Measurements from ENCODE around the gene C17orf100. TPM values are rescaled to one million over a fixed set of nuclear protein-coding genes. Genes with fewer than 3 reads are reported as not detected.
A peak's percentile ranks its signal among the peaks of the same experiment; 100 is the strongest.
"Not testable (repeated sequence)": the region's sequence is repeated elsewhere in the genome, so short reads cannot be mapped to it uniquely, and the experiment has no call there.

C17orf100 gene
- total RNA-seq, 1 donor from 2014 or later, result 0.92 TPM

DNA sequence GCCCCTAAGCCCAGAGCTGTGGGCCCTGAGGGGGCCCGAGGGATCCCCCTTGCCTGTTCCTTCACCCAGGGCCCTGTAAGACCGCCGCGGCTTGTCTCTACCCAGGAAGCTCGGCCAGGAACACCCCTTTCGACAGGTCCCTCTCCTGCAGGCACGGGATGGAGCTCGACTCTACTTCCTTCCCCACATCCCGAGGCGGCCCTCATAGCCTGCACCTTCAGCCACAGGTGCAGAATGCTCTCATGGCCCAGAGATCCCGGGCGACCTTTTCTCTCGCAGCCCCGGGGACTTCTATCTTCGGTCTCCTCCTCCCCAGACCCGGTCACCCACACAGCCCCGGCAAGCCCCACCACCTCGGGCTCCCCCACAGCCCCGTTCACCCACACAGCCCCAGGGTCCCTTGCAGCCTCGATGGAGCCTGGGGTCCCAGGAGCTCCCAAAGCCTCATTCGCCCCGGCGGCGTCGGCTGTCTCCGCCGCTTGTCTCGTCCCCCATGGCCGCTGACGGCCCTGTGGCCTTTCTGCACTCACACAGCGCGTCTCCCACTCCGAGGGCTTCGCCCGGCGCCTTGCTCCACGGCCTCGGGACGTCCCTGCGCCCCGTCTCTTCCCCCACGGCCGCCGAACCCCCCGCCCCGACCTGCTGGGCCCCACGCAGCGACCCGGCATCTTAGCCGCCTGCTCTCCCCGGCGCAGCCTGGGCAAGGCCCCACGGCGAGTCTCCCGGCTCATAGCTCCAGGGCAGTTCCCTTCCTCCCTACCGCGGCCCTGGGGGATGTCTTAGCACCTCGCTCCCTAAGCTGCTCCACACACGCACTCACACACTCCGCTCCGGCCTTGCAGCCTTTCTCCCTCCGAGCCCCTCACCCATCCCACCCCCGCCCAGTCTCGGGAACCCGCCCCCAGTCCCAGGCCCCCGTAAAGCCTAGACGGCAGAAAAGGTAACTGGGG lies 11.7 kb upstream of the C17orf100 start:
- intact Hi-C loops (cut with DNase I), result loop anchor here (1.0 to 5.0 kb wide), 2 partner anchors 11 to 168 kb away; partner anchors contain the start of genes C17orf100 and MED31
- ATAC-seq, result peak; percentile 18
- peak; percentile 72 for DNase-seq (ENCODE audit: missing footprints)

DNA sequence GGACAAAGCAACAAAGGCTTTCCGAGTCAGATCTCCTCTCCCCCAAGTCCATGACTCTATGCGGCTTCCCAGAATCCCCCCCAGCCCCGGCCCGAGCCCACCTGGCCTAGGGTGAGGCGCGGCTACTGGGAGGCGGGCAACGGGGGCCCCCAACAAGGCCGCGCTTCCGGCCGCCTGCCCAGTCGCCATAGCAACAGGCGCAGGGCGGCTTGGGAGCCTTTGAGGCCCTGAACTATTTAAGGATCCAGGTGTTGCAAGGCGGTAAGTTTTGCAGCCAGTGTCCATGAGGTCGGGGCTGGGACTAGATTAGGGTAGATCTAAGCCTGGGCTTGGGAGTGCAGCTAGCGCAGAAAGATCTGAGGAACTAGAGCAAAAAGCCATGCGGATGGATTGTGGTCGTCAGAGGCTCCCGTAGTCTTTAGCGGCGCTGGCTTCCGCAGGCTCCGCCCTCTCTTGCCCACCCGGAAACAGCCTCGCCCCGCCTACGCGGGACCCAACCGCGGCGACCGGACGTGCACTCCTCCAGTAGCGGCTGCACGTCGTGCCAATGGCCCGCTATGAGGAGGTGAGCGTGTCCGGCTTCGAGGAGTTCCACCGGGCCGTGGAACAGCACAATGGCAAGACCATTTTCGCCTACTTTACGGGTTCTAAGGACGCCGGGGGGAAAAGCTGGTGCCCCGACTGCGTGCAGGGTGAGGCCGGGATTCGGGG lies 10.9 kb upstream of the C17orf100 start, which contains the start of the genes KIAA0753 and TXNDC17:
KIAA0753 (minus strand) TSS at position 176 of the 711 bp plus-strand sequence. CDS start 5,608 bp downstream, outside the sequence.
TXNDC17 (plus strand) TSS at position 525 of the 711 bp plus-strand sequence; CDS start at position 548, 23 bp downstream.
- intact Hi-C loops (cut with DNase I), result loop anchor here (1.0 kb wide), 1 partner anchor 11 kb away; the partner anchor contains the start of genes C17orf100 and MED31
- DNase-seq (ENCODE audit: missing footprints), result peak; percentile 96
- peak; percentile 98 for ATAC-seq

DNA sequence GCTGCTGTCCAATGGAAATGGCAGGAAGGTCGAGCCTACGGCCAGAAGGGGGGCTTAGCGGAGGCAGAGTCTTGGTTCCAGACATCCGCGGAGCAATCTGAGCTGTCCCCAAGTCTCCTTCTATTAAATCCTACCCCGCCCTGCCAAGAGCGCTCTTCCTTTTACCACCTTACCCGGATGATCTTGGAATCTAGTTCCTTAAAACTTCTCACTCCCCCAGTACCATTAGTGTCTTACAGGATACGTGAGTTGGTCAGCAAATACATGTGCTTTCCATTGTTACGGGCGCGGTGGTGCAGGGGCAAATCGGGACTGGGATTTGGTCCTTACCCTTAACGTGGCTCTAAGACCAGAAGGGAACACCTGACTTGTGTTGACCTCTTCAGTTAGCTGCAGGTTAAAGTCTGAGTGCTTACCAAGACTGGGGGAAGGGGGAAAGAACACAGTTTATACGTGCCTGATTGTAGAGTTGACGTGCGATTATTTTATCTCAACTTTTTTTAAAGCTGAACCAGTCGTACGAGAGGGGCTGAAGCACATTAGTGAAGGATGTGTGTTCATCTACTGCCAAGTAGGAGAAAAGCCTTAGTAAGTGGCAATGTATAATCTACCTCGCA lies 10.2 kb upstream of the C17orf100 start:
- no peak for DNase-seq (ENCODE audit: missing footprints)
- intact Hi-C loops (cut with DNase I), result no loop called here

DNA sequence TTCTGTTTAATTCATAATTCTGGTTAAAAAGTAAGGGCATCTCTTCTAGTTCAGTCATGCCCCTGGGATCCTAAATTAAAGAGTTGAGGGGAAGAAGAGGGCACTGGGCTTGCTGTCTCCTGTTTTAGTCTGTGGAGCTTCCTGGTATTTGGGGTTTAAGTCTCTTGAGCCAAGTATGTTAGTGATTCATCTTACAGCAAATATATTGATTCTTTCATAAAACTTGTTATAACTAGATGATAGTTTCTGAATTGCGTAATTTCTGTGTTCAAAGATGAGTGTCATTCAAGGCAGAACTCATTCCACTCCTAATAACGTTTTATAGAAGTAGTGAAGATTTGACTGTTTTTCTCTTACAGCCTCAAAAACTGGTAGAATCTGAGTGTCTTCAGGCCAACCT lies 9.0 kb upstream of the C17orf100 start:
- intact Hi-C loops (cut with DNase I), result no loop called here
- DNase-seq (ENCODE audit: missing footprints) (no peak), ATAC-seq (no peak)

More for the DNA sequence above, 10.2 kb upstream of the C17orf100 start:
- no peak for ATAC-seq

DNA sequence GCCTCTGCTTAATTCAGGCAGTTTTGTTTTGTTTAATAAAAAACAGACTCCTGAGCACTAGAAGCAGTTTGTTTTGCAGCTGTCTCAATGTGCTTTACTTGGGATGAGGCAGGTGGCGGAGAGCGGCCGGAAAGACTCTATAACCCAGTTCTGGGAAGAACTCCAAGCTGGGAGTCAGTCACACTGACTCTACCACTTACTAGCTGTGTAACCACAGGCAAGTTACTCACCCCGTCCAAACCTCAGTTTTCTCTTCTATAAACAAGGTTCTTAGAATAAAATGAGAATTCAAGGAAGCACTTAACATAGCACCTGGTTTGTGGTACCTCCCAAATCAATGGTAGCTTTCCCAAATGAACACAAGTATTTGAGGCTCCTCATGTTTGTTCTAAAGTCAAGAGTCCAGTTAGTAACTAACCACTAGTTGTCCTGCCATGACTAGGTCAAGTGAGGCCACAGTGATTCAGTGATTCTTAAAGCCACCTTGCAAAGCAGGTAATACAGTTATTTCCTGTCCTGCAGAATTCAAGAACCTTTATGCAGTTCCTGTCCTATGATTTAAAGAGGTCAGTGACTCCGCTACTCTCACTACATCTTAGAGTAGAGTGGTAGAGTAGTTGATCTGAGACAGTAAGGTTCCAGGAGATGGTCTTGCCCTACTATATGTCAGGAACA lies 8.0 kb upstream of the C17orf100 start:
- no peak for DNase-seq (ENCODE audit: missing footprints)
- no peak for ATAC-seq
- intact Hi-C loops (cut with DNase I), result no loop called here

DNA sequence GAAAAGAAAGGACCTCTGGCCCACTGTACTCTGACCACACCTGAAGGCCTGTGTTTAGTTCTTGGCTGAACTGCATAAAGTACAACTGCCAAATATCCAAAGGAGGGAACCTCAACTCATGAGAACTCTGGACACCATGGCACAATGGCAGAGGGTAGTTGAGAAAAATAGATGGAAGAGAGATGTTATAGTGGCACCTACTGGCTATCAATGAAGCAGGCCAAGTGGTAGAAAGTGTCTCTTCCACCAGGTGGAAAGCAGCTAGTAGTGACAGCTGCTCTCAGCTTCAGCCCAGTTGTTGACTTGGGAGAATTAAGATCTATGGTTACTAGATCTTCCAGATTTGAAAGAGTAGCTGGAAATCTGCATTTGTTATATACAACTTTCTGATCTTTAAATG lies 3.4 kb upstream of the C17orf100 start:
- intact Hi-C loops (cut with DNase I), result no loop called here
- no peak for DNase-seq (ENCODE audit: missing footprints)
- no peak for ATAC-seq

DNA sequence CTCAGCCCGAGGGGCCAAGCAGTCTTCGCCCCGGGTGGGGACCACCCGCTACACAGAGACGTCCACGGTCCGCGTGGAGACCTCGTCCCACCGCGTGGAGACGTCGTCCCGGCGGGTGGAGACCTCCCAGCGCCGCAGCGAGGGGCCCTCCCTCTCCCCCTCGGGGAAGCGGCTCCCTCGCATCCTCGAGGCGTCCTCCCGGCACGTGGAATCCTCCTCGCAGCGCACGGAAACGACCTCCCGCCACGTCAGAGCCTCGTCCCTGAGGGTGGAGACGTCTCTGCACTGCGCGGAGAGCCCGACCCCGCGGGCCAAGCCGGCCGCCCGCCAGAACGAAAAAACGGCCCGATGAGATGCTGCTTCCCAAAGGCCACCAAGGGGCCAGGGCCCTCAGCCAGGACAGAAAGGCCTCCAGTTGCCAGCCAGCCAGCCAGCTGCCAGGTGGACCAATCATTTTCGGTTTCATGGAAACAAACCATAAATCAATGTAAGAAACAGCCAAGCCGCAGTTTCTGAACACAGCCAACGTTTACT lies 424 bp downstream of the C17orf100 start:
- DNase-seq (ENCODE audit: missing footprints), result peak; percentile 71
- intact Hi-C loops (cut with DNase I), result loop anchor here (1.0 to 5.0 kb wide), 2 partner anchors 12 to 355 kb away; partner anchors contain the start of gene KIAA0753
- peak; percentile 30 for ATAC-seq

DNA sequence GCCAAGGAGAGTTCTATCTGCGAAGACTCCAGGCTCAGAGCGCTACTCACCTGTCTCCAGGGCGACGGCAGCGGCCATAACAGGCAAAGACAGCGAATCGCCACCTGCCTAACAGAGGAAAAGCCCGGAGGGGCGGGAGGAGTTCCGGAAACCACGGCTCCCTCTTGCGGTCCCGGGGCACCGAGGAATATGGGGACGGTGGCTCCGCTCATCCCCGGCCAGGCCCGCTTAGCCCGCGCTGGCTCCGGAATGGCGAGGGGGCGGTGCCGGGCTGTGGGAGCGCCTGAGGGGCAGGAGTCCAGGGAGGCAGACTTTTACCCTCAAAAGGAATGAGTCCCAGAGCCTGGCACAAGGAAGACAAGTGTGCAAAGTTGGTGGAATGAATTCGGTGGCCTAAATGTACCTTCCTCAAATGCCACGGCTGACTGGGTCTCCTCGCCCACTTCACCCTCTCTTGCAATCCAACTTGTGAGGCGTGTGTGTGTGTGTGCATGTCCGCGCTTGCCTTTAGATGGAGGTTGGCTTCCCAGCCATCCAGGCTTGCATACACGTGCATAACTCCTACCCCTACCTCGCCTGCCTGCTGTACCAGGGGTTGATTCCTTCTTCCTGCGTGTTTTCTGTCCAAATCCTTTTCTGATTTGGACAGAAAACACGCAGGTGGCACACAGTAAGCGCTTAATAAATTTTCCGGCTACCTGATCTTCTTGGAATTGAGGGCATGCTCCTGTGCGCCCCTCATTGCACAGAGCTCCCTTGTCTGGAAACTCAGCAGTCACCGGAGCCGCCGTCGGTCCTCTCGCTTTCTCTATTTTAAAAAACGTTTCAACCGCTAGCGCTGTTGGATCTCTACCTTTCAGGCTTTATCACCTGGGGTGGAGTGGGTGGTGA lies 3.5 kb downstream of the C17orf100 start:
- DNase-seq (ENCODE audit: missing footprints) (no peak), ATAC-seq (no peak)
- intact Hi-C loops (cut with DNase I), result loop anchor here (5.0 kb wide), 1 partner anchor 352 kb away; no protein-coding TSS in a partner anchor

DNA sequence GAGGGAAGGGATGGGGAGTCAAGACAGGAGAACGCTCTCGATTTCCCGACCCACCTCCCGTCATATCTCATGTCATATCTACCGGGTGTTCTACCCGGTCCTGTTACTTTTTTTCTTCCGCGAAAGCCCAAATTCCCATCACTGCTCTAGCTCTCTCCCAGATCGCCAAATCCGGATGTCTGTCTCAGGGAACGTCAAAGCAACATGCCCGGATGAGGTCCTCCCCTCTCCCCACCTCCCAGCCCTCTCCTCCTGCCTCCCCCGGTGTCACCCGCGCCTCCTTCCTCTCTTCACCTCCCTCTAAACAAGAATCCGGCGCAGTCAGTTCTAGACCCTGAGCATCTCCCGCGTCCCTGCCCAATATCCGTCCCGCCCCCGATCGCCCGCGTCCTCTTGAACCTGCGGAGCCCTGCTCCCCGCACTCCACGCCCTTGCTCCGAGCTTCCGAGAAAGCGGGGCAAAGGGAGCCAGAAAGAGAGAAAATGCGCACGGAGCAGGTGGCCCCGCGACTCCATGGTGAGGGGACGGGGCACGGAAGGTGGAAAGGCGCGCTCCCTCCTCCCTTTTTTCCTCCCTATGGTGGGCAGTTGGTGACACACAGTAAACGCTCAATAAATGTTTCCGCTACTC lies 4.3 kb downstream of the C17orf100 start:
- ATAC-seq; intact Hi-C loops (cut with DNase I); DNase-seq (ENCODE audit: missing footprints): not testable (repeated sequence)

DNA sequence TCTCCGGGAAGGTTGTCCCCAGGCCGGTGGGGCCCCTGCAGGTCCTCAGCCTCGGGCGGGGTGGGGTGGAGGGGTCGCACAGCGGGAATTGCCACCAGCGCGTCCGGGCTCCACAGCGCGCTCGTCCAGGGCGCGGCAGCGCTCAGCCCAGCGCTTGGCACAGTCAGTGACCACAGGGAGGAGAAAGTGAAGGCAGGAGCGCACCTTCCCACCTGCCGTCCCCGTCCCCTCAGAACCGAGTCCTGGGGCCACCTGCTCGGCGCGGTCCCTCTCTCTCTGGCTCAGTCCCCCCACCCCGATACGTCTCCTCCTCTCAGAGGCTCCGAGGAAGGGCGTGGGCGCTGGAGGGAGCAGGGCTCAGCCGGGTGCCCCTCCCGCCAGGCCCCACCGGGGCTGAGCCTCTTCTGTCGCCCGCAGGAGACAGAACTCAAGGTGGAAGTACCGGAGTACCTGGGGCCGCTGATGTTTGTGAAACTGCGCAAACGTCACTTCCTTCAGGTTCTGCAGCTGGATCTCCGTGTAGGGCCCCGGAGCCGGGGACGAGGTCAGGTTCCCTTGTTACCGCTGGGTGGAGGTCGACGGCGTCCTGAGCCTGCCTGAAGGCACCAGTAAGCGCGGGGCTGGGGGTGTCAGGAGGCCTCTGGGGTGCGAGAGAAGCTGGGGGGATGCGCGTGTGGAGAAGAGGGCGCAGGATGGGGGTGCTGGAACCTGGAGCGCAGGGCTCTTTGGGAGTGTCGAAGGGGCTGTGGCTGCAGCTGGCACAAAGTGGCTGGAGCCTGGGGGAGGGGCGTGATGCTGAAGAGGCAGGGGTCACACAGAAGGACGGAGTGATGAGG lies 5.5 kb downstream of the C17orf100 start:
- intact Hi-C loops (cut with DNase I); ATAC-seq: not testable (repeated sequence)
- DNase-seq (ENCODE audit: missing footprints), result peak; percentile 73

DNA sequence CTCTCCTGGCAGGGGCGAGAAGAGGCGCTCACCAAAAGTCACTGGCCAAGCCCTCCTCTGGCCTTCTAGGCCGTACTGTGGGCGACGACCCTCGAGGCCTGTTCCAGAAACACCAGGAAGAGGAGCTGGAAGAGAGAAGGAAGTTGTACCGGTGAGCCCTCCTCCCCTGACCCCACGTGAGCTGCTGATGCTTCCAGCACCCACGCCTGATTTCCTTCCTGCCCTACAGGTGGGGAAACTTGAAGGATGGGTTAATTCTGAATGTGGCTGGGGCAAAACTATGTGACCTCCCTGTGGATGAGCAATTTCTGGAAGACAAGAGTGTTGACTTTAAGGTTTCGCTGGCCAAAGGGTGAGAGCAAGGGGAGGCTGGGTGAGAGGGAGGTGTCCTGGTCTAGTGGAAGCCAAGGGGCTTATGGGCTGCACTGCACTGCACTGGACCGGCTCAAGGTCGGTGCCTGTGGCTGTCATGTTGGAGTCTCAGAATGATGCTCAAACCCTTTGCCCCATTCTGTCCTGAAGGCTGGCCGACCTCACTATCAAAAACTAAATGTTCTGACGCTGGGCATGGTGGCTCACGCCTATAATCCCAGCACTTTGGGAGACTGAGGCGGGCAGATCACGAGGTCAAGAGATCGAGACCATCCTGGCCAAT lies 6.2 kb downstream of the C17orf100 start:
- no peak for DNase-seq (ENCODE audit: missing footprints)
- intact Hi-C loops (cut with DNase I), result no loop called here
- no peak for ATAC-seq

DNA sequence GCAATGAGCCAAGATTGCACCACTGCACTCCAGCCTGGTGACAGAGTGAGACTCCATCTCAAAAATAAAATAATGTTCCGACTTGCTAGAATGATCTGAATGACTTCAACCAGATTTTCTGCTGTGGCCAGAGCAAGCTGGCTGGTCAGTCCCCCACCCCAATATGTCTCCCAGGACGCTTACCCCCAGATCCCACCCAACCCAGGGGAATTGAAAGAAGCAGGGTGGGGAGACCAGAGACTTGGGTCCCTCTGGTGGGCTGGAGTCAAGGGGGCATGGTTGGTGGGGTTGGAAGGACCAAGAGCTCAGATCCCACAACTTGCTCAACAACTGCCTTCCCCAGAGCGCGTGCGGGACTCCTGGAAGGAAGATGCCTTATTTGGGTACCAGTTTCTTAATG lies 6.8 kb downstream of the C17orf100 start:
- ATAC-seq; DNase-seq (ENCODE audit: missing footprints); intact Hi-C loops (cut with DNase I): not testable (repeated sequence)

DNA sequence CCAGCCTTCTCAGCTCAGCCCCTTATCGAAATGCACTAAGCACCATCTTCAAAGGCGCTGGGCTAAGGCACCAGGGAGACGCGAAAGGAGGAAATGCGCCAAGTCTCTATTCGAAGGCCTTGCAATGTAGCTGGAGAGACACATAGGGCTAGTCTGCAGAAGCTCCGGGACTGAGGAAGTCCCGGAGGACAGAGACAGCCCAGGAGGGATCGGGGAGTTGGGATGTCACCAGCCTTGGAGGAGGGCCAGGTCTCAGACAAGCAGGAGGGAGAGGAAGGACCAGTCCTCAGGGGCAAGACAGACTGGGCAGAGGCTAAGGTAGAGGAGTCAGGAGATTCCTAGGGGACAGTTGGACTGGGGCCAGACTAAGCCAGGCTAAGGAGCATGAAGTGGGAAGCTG lies 8.5 kb downstream of the C17orf100 start:
- no peak for ATAC-seq
- no peak for DNase-seq (ENCODE audit: missing footprints)
- intact Hi-C loops (cut with DNase I), result no loop called here

DNA sequence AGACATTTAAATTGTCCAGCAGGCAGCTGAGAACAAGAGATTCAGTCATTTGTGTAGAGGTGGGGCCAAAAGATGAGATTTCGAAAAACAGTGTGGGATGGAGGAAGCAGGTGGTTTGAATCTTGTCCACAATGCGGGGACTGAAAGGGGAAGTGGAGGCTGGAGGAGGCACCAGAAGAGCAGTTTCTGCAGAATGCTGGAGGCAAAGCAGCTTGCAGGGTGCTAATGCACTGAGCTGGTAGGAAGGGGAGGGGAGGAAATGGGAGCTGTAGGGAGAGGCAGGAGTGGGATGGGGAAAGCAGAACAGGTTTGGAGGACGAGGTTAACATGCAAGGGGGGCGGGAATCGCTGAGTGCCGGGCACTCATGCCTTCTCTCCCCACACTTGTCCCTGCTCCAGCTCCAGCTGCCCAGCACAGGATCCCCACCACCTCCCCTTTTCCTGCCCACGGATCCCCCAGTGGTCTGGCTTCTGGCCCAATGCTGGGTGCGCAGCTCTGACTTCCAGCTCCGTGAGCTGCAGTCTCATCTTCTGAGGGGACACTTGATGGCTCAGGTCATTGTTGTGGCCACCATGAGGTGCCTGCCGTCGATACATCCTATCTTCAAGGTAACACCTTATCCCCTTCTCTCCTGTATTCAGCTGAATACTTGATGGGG lies 9.4 kb downstream of the C17orf100 start:
- peak; percentile 26 for ATAC-seq
- intact Hi-C loops (cut with DNase I), result no loop called here
- no peak for DNase-seq (ENCODE audit: missing footprints)

DNA sequence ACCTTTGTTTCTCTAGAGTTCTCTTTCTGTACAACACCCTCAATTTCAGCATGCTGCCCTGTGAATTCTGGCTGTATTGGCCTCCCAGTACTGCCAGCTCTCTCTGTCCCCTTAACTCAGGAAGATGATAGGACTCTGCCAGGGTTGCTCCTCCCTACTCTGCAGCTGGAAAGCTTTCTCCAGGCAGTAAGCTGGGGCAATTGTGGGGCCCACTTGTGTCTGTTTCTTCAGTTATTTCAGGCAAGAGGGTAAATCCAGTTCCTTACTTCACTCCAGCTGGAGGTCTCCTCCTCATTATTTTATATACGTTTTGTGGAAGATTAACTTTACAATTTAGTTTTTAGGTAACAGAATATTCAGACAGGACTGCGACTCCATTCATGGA lies 9.9 kb downstream of the C17orf100 start:
- ATAC-seq, result no peak
- intact Hi-C loops (cut with DNase I), result no loop called here
- no peak for DNase-seq (ENCODE audit: missing footprints)

All from Right ventricle myocardium inferior (tissue), 1 donor.